ENCODE data around the gene PMVK.

PMVK gene

DNA sequence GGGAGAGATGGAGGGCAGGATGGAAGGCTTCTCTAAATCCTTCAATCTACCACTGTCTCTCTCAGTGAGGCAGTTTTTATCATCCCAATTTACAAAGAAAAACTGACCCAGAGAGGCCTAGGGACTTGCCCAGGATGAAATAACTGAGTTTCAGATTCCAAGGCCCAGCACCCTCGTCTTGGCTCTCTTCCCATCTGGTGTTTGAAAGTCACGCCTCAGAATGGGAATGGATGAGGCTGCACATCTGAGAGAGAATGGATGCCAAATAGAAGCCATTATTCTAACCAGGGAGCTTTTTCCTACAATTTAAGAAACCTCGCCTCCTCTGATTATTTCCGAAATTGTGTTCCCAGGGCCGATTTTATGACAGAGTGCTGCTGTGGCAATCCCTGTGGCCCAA lies 55.8 kb downstream of the PMVK start:
- TF ChIP-seq POLR2AphosphoS5 (IDR thresholded peaks at IDR 0.05; ENCODE audit: low read depth, low read length), result no peak
- TF ChIP-seq TAF1 (IDR thresholded peaks at IDR 0.05; ENCODE audit: borderline replicate concordance, insufficient read depth, low read length), result no peak
- no peak for TF ChIP-seq SIN3A (IDR thresholded peaks at IDR 0.05; ENCODE audit: borderline replicate concordance, insufficient read depth, low read length)
- TF ChIP-seq, protein P1, sequence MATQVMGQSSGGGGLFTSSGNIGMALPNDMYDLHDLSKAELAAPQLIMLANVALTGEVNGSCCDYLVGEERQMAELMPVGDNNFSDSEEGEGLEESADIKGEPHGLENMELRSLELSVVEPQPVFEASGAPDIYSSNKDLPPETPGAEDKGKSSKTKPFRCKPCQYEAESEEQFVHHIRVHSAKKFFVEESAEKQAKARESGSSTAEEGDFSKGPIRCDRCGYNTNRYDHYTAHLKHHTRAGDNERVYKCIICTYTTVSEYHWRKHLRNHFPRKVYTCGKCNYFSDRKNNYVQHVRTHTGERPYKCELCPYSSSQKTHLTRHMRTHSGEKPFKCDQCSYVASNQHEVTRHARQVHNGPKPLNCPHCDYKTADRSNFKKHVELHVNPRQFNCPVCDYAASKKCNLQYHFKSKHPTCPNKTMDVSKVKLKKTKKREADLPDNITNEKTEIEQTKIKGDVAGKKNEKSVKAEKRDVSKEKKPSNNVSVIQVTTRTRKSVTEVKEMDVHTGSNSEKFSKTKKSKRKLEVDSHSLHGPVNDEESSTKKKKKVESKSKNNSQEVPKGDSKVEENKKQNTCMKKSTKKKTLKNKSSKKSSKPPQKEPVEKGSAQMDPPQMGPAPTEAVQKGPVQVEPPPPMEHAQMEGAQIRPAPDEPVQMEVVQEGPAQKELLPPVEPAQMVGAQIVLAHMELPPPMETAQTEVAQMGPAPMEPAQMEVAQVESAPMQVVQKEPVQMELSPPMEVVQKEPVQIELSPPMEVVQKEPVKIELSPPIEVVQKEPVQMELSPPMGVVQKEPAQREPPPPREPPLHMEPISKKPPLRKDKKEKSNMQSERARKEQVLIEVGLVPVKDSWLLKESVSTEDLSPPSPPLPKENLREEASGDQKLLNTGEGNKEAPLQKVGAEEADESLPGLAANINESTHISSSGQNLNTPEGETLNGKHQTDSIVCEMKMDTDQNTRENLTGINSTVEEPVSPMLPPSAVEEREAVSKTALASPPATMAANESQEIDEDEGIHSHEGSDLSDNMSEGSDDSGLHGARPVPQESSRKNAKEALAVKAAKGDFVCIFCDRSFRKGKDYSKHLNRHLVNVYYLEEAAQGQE (IDR thresholded peaks at IDR 0.05; ENCODE audit: insufficient read depth in 1 of 2, low read depth in 2 of 2, low read length in 2 of 2), result no peak
- TF ChIP-seq FOXP2 (optimal IDR thresholded peaks at IDR 0.05; ENCODE audit: borderline replicate concordance, extremely low read depth, extremely low read length, insufficient read depth), result no peak

DNA sequence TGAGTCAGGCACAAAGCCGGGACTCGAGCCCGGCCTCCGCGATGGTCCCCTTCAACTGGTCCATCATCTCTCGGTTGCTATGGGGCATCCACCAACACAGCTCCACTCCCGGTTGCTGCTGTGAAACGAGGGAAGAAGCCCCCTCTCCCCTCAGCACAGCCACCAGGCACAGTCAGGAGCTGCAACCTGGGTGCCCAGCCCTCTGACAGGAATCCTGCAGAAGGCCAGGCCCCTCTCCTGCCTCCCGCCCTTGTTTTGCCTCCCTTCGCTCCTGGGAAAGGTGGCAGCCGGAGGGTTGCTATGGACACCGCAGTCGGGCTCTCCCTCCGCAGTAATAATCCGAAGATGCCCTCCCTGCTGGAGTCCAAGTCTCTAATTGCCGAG lies 57.5 kb downstream of the PMVK start:
- TF ChIP-seq FOXP2 (optimal IDR thresholded peaks at IDR 0.05; ENCODE audit: borderline replicate concordance, extremely low read depth, extremely low read length, insufficient read depth), result no peak
- TF ChIP-seq, protein P1 (IDR thresholded peaks at IDR 0.05; ENCODE audit: insufficient read depth in 1 of 2, low read depth in 2 of 2, low read length in 2 of 2), result no peak
- no peak for TF ChIP-seq TAF1 (IDR thresholded peaks at IDR 0.05; ENCODE audit: borderline replicate concordance, insufficient read depth, low read length)
- no peak for TF ChIP-seq SIN3A (IDR thresholded peaks at IDR 0.05; ENCODE audit: borderline replicate concordance, insufficient read depth, low read length)
- TF ChIP-seq POLR2AphosphoS5 (IDR thresholded peaks at IDR 0.05; ENCODE audit: low read depth, low read length), result no peak

DNA sequence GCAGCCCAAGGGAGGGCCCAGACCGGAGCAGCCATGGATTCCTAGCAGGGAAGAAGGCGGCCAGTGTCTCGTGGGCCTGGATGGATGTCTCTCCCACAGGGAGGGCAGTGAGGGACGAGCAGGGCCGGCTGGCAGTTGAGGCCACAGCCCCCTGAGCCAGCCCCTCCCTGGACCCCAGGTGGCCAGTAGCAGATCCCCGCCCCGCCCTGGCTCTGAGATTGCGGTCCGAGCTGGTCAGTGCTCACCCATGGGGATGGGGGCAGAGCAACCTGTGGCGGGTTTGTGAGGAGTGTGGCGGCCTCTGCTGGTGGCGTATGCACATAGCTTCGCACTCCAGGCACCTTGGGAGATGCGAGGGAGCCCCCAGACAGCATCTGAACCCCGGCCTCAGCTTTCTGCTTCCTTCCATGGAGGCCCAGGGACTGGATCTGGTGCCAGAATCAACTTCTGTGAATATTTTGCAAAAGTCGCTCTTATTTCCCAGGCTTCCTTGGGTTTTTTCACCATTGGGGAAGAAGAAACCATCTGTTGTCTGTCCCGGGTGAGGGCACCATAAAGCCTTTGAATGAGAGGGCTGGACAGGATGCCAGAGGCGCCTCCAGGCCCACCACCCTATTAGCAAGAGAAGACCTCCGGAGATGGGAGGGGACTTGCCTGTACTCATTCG lies 58.0 kb downstream of the PMVK start:
- peak; percentile 78 for TF ChIP-seq FOXP2 (optimal IDR thresholded peaks at IDR 0.05; ENCODE audit: borderline replicate concordance, extremely low read depth, extremely low read length, insufficient read depth)
- TF ChIP-seq, protein P1 (IDR thresholded peaks at IDR 0.05; ENCODE audit: insufficient read depth in 1 of 2, low read depth in 2 of 2, low read length in 2 of 2), result no peak

DNA sequence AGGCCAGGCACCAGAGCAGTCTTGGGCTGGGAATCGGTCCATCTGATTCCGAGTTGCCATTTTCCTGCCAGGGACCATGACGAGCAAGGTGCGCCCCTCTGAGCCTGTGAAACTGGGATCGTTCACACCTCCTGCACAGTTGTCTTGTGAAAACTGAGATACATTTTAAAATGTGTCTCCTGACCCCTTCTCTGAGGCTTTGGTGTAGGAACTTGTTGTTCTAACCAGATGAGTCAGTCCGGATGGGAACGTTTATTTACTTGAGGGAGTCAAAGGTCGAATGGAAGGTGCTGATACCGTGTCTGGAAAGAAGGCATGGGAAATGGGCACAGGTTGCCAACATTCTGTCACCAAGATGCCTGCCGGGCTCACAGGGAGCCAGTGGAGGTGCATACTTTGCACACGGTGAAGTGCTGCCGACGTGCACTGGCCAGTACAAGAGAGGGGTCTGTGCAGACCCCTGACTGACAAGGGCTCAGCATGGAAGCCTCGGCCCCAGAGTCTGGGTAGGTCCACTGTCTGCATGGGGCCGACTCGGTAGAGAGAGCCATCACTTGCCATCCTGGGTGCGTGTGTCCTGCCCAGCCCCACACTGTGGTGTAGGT lies 59.0 kb downstream of the PMVK start:
- TF ChIP-seq POLR2AphosphoS5 (IDR thresholded peaks at IDR 0.05; ENCODE audit: low read depth, low read length), result no peak
- TF ChIP-seq, protein P1 (IDR thresholded peaks at IDR 0.05; ENCODE audit: insufficient read depth in 1 of 2, low read depth in 2 of 2, low read length in 2 of 2), result no peak
- no peak for TF ChIP-seq SIN3A (IDR thresholded peaks at IDR 0.05; ENCODE audit: borderline replicate concordance, insufficient read depth, low read length)
- TF ChIP-seq FOXP2 (optimal IDR thresholded peaks at IDR 0.05; ENCODE audit: borderline replicate concordance, extremely low read depth, extremely low read length, insufficient read depth), result no peak
- no peak for TF ChIP-seq TAF1 (IDR thresholded peaks at IDR 0.05; ENCODE audit: borderline replicate concordance, insufficient read depth, low read length)

Measured in PFSK-1 (cell line).